HL-60 (cell line): ENCODE measurements around the gene AKNAD1.

ENCODE experiments used
- DNase-seq, 2 experiments: peaks; one replicate each; pipeline ENCODE4 v3.0.0-alpha.2; 2010 to 2020; ENCODE audit warnings: low read depth in 1 of 2, low spot score in 1 of 2
- H3K27ac ChIP-seq: fragments of 250-450 bp; sonication (Bioruptor Pico); replicated peaks from 2 replicates; pipeline ENCODE4 v1.5.1; 2020; ENCODE audit warnings: mild to moderate bottlenecking, moderate library complexity
- H3K27me3 ChIP-seq: fragments of 250-450 bp; sonication (Bioruptor Pico); 2 replicates; pipeline ENCODE4 v1.5.1; 2021; ENCODE audit warnings: mild to moderate bottlenecking, moderate library complexity; ENCODE audit not compliant: insufficient read depth, poor library complexity, severe bottlenecking
- H3K4me3 ChIP-seq: replicated peaks from 2 replicates; pipeline ENCODE4 v1.5.1; 2011; ENCODE audit warnings: mild to moderate bottlenecking, control low read depth, low read length; ENCODE audit not compliant: insufficient read depth
- CTCF ChIP-seq: IDR thresholded peaks from one replicate; pipeline ENCODE4 v1.5.1; 2011; ENCODE audit warnings: low read length, control low read depth, inconsistent platforms; ENCODE audit not compliant: insufficient read depth
- GABPA ChIP-seq: IDR thresholded peaks from 2 replicates; pipeline ENCODE4 v1.6.1; 2012; ENCODE audit warnings: low read depth
- POLR2AphosphoS5 ChIP-seq: IDR thresholded peaks from 2 replicates; pipeline ENCODE4 v1.6.1; 2012; ENCODE audit warnings: low read depth
- REST ChIP-seq: IDR thresholded peaks from 2 replicates; pipeline ENCODE4 v1.6.1; 2012; ENCODE audit warnings: low read depth; ENCODE audit not compliant: insufficient replicate concordance
- SPI1 ChIP-seq: IDR thresholded peaks from 2 replicates; pipeline ENCODE4 v1.6.1; 2012; ENCODE audit warnings: low read depth, mild to moderate bottlenecking, borderline replicate concordance

AKNAD1 gene

GRCh38 chr1:108854221-108855019 lies 2.5 kb downstream of the AKNAD1 start:
- no peak overlapping the region for H3K4me3 ChIP-seq
- no peak overlapping the region for H3K27ac ChIP-seq

GRCh38 chr1:108852221-108852975 lies 4.5 kb downstream of the AKNAD1 start:
- Histone ChIP-seq H3K27ac (peak overlapping the region; percentile 64), H3K27me3 (no peaks in the 10 kb centered on the region), H3K4me3 (no peak overlapping the region)
- no peak for TF ChIP-seq CTCF
- peak; percentile 4; the same call in 1 of the 2 replicates for TF ChIP-seq SPI1
- no peak for DNase-seq

More at GRCh38 chr1:108854221-108855019, 2.5 kb downstream of the AKNAD1 start:
- no peak for DNase-seq
- TF ChIP-seq CTCF (no peak), SPI1 (peak; percentile 35; the same call in 1 of the 2 replicates)
- no peaks in the 10 kb centered on the region for H3K27me3 ChIP-seq

- Histone ChIP-seq H3K4me3 (no peak overlapping the region), H3K27ac (no peak overlapping the region; the same call in 1 of the 2 replicates), H3K27me3 (no peaks in the 10 kb centered on the region)
- TF ChIP-seq CTCF (no peak), REST (no peak), SPI1 (no peak), POLR2AphosphoS5 (no peak), GABPA (no peak)
- no peak for DNase-seq
Measured at GRCh38 chr1:108851567-108851966, 5.3 kb downstream of the AKNAD1 start.

- Histone ChIP-seq H3K27ac (no peak overlapping the region), H3K4me3 (no peak overlapping the region), H3K27me3 (no peaks in the 10 kb centered on the region)
- TF ChIP-seq GABPA (no peak), REST (no peak), CTCF (no peak), SPI1 (no peak), POLR2AphosphoS5 (no peak)
- DNase-seq: no peak
Measured at GRCh38 chr1:108850929-108851328, 6.0 kb downstream of the AKNAD1 start.
